Caco-2 (cell line): ENCODE measurements around the gene EPB41L4B. TPM values are rescaled to one million over a fixed set of nuclear protein-coding genes. Genes with fewer than 3 reads are reported as not detected.

Experiments
- BruUV-seq: library from RNA; stranded (reverse); fragments of 400-500 nt; replicated peaks from 2 replicates; lab custom pipeline; 2021; lab: Mats Ljungman, UMichigan
- CTCF ChIA-PET: fragments of 300-600 bp; sonication (Branson Sonifier 250); formaldehyde crosslinking; loops from one replicate; lab custom pipeline; 2022; ENCODE audit warnings: antibody characterized with exemption; lab: Charles Lee
- POLR2A ChIA-PET: fragments of 300-600 bp; sonication (Branson Sonifier 250); formaldehyde crosslinking; loops from one replicate; lab custom pipeline; 2022; ENCODE audit warnings: antibody characterized with exemption; lab: Charles Lee
- DNase-seq, 2 experiments: peaks; one replicate each; pipeline versions ENCODE4 v3.0.0 to v3.0.0-alpha.2; 2020 to 2022
- H3K27me3 ChIP-seq: replicated peaks from 2 replicates; pipeline ENCODE4 v1.6.0; 2011; ENCODE audit warnings: low read length; ENCODE audit not compliant: control insufficient read depth, insufficient read depth
- H3K36me3 ChIP-seq: 2 replicates; pipeline ENCODE4 v1.5.1; 2011; ENCODE audit warnings: low read length; ENCODE audit not compliant: control insufficient read depth, insufficient read depth
- H3K4me1 ChIP-seq: fragments of 250-450 bp; sonication (Bioruptor Pico); 2 replicates; pipeline ENCODE4 v1.5.1; 2020; ENCODE audit warnings: mild to moderate bottlenecking
- H3K4me3 ChIP-seq: 2 replicates; pipeline ENCODE4 v1.5.1; 2011; ENCODE audit warnings: low read depth, mild to moderate bottlenecking, control low read depth, low read length
- H3K9me3 ChIP-seq: fragments of 250-450 bp; sonication (Bioruptor Pico); 2 replicates; pipeline ENCODE4 v1.5.1; 2020; ENCODE audit warnings: mild to moderate bottlenecking, moderate library complexity
- H3K27ac Mint-ChIP-seq: one replicate; pipeline ENCODE4 v1.8.0; 2022; ENCODE audit warnings: mixed read lengths; ENCODE audit not compliant: unreplicated experiment
- H3K27me3 Mint-ChIP-seq: one replicate; pipeline ENCODE4 v1.8.0; 2022; ENCODE audit warnings: mixed read lengths; ENCODE audit not compliant: insufficient read depth, unreplicated experiment
- H3K36me3 Mint-ChIP-seq: one replicate; pipeline ENCODE4 v1.8.0; 2022; ENCODE audit warnings: mild to moderate bottlenecking, mixed read lengths; ENCODE audit not compliant: insufficient read depth, unreplicated experiment
- H3K4me1 Mint-ChIP-seq: one replicate; pipeline ENCODE4 v1.8.0; 2022; ENCODE audit warnings: low read depth, mixed read lengths; ENCODE audit not compliant: unreplicated experiment
- H3K4me3 Mint-ChIP-seq: one replicate; pipeline ENCODE4 v1.8.0; 2022; ENCODE audit warnings: mild to moderate bottlenecking, moderate library complexity, mixed read lengths; ENCODE audit not compliant: unreplicated experiment
- H3K9me3 Mint-ChIP-seq: one replicate; pipeline ENCODE4 v1.8.0; 2022; ENCODE audit warnings: mixed read lengths; ENCODE audit not compliant: unreplicated experiment
- intact Hi-C: fragments of 100-400 bp; cut with micrococcal nuclease; formaldehyde crosslinking; loops from one replicate; pipeline ENCODE4 v1.10.0; 2022; ENCODE audit not compliant: unreplicated experiment
- total RNA-seq: library from RNA; stranded (reverse); gene quantifications from 2 replicates; pipeline ENCODE4 v1.2.3, GENCODE V29; 2022
- TF ChIP-seq, protein P1 (sequence below), 2 experiments: fragments of 200-600 bp in 1 of 2; IDR thresholded peaks; 1 replicate in 1 of 2; 2 replicates in 1 of 2; pipeline versions ENCODE4 v1.5.1 to v1.8.0; 2011 to 2022; ENCODE audit warnings: antibody characterized with exemption in 1 of 2, control low read depth in 1 of 2, inconsistent platforms in 1 of 2, low read depth in 1 of 2, low read length in 1 of 2, mild to moderate bottlenecking in 1 of 2, moderate library complexity in 1 of 2; ENCODE audit not compliant: insufficient read depth in 1 of 2, severe bottlenecking in 1 of 2, unreplicated experiment in 1 of 2

Gene EPB41L4B
- total RNA-seq, 1 experiment from 2014 or later = 16.3 TPM

DNA sequence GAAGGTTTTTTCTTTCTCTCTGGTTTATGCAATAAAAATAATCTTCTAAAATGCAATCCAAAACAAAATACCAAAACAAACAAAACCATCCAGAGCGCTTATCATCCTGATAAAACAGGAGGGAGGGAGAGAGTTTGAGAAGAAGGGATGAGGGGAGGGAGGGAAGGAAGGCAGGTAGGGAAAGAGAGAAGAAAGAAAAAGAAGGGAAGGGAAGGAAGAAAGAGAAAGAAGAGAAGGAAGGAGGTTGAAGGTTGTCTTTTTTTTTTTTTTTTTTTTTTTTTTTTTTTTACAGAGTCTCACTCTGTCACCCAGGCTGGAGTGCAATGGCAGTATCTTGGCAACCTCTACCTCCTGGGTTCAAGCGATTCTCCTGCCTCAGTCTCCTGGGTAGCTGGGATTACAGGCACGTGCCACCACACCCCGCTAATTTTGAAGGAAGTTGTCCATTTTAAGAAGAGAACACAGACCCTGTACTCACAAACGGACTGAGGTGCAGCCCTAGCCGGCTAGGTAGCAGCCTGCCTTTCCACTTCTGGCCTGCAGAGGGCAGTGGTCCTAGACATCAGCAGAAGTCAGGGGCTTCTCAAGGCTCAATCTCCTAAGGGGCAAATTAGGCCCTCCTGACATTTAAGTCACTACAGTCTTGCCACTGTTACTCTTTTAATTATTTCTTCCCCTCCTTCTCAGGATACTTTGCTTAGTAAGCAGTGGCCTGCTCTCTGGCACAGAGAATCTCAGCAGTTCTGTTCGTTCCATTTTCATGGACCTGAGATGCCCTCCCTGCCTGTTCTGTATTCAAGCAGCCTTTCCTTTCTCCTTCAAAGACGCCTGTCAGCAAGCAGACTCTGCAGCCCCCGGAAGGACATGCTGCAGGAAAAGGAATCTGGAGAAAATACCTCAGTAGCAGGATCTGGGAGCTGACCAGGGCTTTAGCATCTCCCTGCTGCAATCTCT, 76.4 kb downstream of the EPB41L4B start:
- ChIA-PET POLR2A (no interaction called here), CTCF (no interaction called here)
- H3K4me1 Mint-ChIP-seq = no peaks in the 10 kb centered on the region
- TF ChIP-seq, protein P1, sequence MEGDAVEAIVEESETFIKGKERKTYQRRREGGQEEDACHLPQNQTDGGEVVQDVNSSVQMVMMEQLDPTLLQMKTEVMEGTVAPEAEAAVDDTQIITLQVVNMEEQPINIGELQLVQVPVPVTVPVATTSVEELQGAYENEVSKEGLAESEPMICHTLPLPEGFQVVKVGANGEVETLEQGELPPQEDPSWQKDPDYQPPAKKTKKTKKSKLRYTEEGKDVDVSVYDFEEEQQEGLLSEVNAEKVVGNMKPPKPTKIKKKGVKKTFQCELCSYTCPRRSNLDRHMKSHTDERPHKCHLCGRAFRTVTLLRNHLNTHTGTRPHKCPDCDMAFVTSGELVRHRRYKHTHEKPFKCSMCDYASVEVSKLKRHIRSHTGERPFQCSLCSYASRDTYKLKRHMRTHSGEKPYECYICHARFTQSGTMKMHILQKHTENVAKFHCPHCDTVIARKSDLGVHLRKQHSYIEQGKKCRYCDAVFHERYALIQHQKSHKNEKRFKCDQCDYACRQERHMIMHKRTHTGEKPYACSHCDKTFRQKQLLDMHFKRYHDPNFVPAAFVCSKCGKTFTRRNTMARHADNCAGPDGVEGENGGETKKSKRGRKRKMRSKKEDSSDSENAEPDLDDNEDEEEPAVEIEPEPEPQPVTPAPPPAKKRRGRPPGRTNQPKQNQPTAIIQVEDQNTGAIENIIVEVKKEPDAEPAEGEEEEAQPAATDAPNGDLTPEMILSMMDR (IDR thresholded peaks at IDR 0.05; ENCODE audit: insufficient read depth in 1 of 2, low read depth in 1 of 2, low read length in 1 of 2, severe bottlenecking in 1 of 2, unreplicated experiment in 1 of 2) = peak; percentile 95 to 96
- no peaks in the 10 kb centered on the region for H3K27me3 Mint-ChIP-seq
- peak; percentile 78 to 82 for DNase-seq
- Histone ChIP-seq H3K9me3 (no peaks in the 10 kb centered on the region), H3K4me1 (no peaks in the 10 kb centered on the region), H3K27me3 (no peaks in the 10 kb centered on the region), H3K36me3 (peaks cover 1% of the 10 kb centered on the region; the same call in 1 of the 2 replicates), H3K4me3 (no peak overlapping the region)
- H3K4me3 Mint-ChIP-seq = no peak overlapping the region
- intact Hi-C loops = loop anchor here (1.0 to 10.0 kb wide), 3 partner anchors 77 to 280 kb away; partner anchors contain the start of gene EPB41L4B
- H3K27ac Mint-ChIP-seq = no peak overlapping the region
- no TSS peak for BruUV-seq
- no peaks in the 10 kb centered on the region for H3K9me3 Mint-ChIP-seq
- peaks cover 8% of the 10 kb centered on the region for H3K36me3 Mint-ChIP-seq

DNA sequence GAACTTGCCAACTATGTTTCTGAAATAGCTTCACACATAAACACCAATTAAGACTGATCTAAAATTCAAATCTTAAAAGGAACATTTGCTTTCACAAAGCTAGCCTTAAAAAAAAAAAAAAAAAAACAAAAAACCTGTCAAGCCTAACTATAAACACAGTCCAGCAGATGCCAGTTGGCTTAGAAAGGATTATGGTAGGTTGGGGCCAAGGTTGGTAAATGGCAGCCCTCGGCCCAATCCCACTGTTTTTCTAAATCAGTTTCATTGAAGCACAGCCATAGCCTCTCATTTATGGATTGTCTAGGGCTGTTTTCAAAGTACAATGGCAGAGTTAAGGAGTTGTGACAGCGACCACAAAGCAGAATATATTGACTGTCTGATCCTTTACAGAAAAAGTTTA, 78.1 kb downstream of the EPB41L4B start:
- H3K9me3 Mint-ChIP-seq = no peaks in the 10 kb centered on the region
- ChIA-PET CTCF (no interaction called here), POLR2A (no interaction called here)
- H3K4me3 Mint-ChIP-seq = no peak overlapping the region
- no peak for DNase-seq
- TF ChIP-seq, protein P1 (IDR thresholded peaks at IDR 0.05; ENCODE audit: insufficient read depth in 1 of 2, low read depth in 1 of 2, low read length in 1 of 2, severe bottlenecking in 1 of 2, unreplicated experiment in 1 of 2) = no peak
- no peaks in the 10 kb centered on the region for H3K27me3 ChIP-seq
- H3K9me3 ChIP-seq = no peaks in the 10 kb centered on the region
- peaks cover 8% of the 10 kb centered on the region for H3K36me3 Mint-ChIP-seq
- no TSS peak for BruUV-seq
- intact Hi-C loops = loop anchor here (10.0 kb wide), 1 partner anchor 282 kb away; no protein-coding TSS in a partner anchor
- no peak overlapping the region for H3K27ac Mint-ChIP-seq
- no peak overlapping the region for H3K4me3 ChIP-seq
- no peaks in the 10 kb centered on the region for H3K27me3 Mint-ChIP-seq
- no peaks in the 10 kb centered on the region for H3K4me1 Mint-ChIP-seq
- no peaks in the 10 kb centered on the region for H3K4me1 ChIP-seq
- H3K36me3 ChIP-seq = peaks cover 1% of the 10 kb centered on the region; the same call in 1 of the 2 replicates

DNA sequence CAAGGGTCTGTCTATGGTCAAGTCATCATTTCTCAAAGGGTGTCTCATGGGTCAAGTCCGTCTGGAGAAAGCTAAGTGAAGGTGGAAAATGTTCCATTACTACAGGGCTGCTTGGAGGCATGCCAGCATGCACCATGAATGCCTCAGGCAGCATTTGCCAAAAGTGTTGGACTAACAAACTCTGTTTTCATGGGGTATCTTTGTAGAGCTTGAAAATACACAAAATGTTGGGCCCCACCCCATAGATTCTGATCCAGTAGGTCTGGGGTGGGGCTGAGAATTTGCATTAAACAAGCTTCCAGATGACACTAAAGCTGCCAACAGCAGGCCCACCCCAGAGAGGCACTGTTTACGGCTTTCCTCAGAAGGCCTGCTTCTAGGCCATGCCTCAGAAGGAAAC, 78.8 kb downstream of the EPB41L4B start:
- Mint-ChIP-seq H3K27ac (no peak overlapping the region), H3K36me3 (peaks cover 8% of the 10 kb centered on the region), H3K4me1 (no peaks in the 10 kb centered on the region), H3K4me3 (no peak overlapping the region), H3K9me3 (no peaks in the 10 kb centered on the region), H3K27me3 (no peaks in the 10 kb centered on the region)
- H3K27me3 ChIP-seq = no peaks in the 10 kb centered on the region
- H3K36me3 ChIP-seq = peaks cover 1% of the 10 kb centered on the region; the same call in 1 of the 2 replicates
- TF ChIP-seq, protein P1 (IDR thresholded peaks at IDR 0.05; ENCODE audit: insufficient read depth in 1 of 2, low read depth in 1 of 2, low read length in 1 of 2, severe bottlenecking in 1 of 2, unreplicated experiment in 1 of 2) = no peak
- H3K4me3 ChIP-seq = no peak overlapping the region
- DNase-seq = no peak
- POLR2A ChIA-PET = no interaction called here
- intact Hi-C loops = loop anchor here (10.0 kb wide), 1 partner anchor 283 kb away; no protein-coding TSS in a partner anchor
- no peaks in the 10 kb centered on the region for H3K4me1 ChIP-seq
- H3K9me3 ChIP-seq = no peaks in the 10 kb centered on the region
- CTCF ChIA-PET = no interaction called here
- no TSS peak for BruUV-seq
